HepG2 (cell line): ENCODE measurements around the gene SNAP29. TPM values are rescaled to one million over a fixed set of nuclear protein-coding genes. Genes with fewer than 3 reads are reported as not detected.
"Not testable (repeated sequence)": the region's sequence is repeated elsewhere in the genome, so short reads cannot be mapped to it uniquely, and the experiment has no call there.

Experiments
- ATAC-seq: fragments of 200-7000 bp; cut with Tn5 transposase; 3 replicates; pipeline ENCODE4 v1.9.1; 2020; ENCODE audit warnings: mild to moderate bottlenecking, moderate library complexity
- BruUV-seq: library from RNA; stranded (reverse); fragments of 400-500 nt; replicated peaks from 2 replicates; lab custom pipeline; 2021; lab: Mats Ljungman, UMichigan
- CTCF ChIA-PET: fragments of 300-600 bp; formaldehyde crosslinking; extraction: SDS; loops from one replicate; lab custom pipeline; 2021; ENCODE audit warnings: low total read pairs, inconsistent platforms, low intra/inter-chr PET ratio; lab: Yijun Ruan, JAX
- POLR2A ChIA-PET: fragments of 350-600 bp; sonication (Branson Sonifier 250); formaldehyde crosslinking; loops from one replicate; lab custom pipeline; 2020; ENCODE audit warnings: antibody characterized with exemption, inconsistent platforms; lab: Yijun Ruan, JAX
- DNase-seq: peaks from one replicate; pipeline ENCODE4 v3.0.0-alpha.2; 2015; ENCODE audit warnings: low spot score
- FAIRE-seq: peaks from 3 replicates; lab custom pipeline; 2011; peaks lifted over from hg19 to GRCh38; lab: Jason Lieb, UNC
- H2AFZ ChIP-seq: one replicate; pipeline ENCODE4 v1.6.1; 2011; ENCODE audit warnings: low read length, inconsistent platforms
- H3K27ac ChIP-seq: fragments of 300-600 bp; 3 replicates; pipeline ENCODE4 v1.8.0; 2011; ENCODE audit warnings: mixed run types, mild to moderate bottlenecking, mixed read lengths, low read length, inconsistent platforms; ENCODE audit not compliant: insufficient read depth; ENCODE audit errors: extremely low read length
- H3K27me3 ChIP-seq, 2 experiments: fragments of 200-600 bp in 1 of 2; 2 replicates in 1 of 2; 3 replicates in 1 of 2; pipeline versions ENCODE4 v1.6.0 to v1.8.0; 2011; ENCODE audit warnings: low read length in 2 of 2, mild to moderate bottlenecking in 2 of 2, moderate library complexity in 2 of 2, inconsistent platforms in 1 of 2; ENCODE audit not compliant: insufficient read depth in 2 of 2, control insufficient read depth in 1 of 2
- H3K36me3 ChIP-seq, 2 experiments: fragments of 200-600 bp in 1 of 2; replicated peaks in 1 of 2; 2 replicates in 1 of 2; 3 replicates in 1 of 2; pipeline versions ENCODE4 v1.5.1 to v1.8.0; 2011; ENCODE audit warnings: low read length in 2 of 2, inconsistent platforms in 1 of 2; ENCODE audit not compliant: insufficient read depth in 2 of 2, control insufficient read depth in 1 of 2
- H3K4me1 ChIP-seq: 2 replicates; pipeline ENCODE4 v1.5.1; 2012; ENCODE audit warnings: low read length, inconsistent platforms; ENCODE audit not compliant: insufficient read depth
- H3K4me2 ChIP-seq: 2 replicates; pipeline ENCODE4 v1.6.0; 2011; ENCODE audit warnings: low read depth, low read length, inconsistent platforms
- H3K4me3 ChIP-seq, 3 experiments: fragments of 200-600 bp in 1 of 3; sonication (generic), shearing (Covaris generic) in 1 of 3; replicated peaks in 1 of 3; 2 replicates each; pipeline ENCODE4 v1.5.1; 2011 to 2016; ENCODE audit warnings: low read length in 3 of 3, inconsistent platforms in 2 of 3, low read depth in 2 of 3, mild to moderate bottlenecking in 2 of 3, control low read depth in 1 of 3, mixed read lengths in 1 of 3; ENCODE audit not compliant: insufficient read depth in 1 of 3
- H3K79me2 ChIP-seq: one replicate; pipeline ENCODE4 v1.6.1; 2011; ENCODE audit warnings: low read length, inconsistent platforms; ENCODE audit not compliant: insufficient read depth
- H3K9ac ChIP-seq: 2 replicates; pipeline ENCODE4 v1.6.0; 2011; ENCODE audit warnings: mild to moderate bottlenecking, low read depth, low read length, inconsistent platforms; ENCODE audit not compliant: insufficient read depth
- H3K9me3 ChIP-seq: 2 replicates; pipeline ENCODE4 v1.5.1; 2012; ENCODE audit warnings: mild to moderate bottlenecking, low read length
- H4K20me1 ChIP-seq: 2 replicates; pipeline ENCODE4 v1.6.0; 2011; ENCODE audit warnings: inconsistent platforms, mild to moderate bottlenecking, low read length, moderate library complexity; ENCODE audit not compliant: insufficient read depth
- ELF1 ChIP-seq: sonication (generic); formaldehyde crosslinking; IDR thresholded peaks from 2 replicates; pipeline ENCODE4 v1.4.0; 2020; ENCODE audit warnings: missing genetic modification reagents
- FOXO1 ChIP-seq: sonication (generic); formaldehyde crosslinking; IDR thresholded peaks from 2 replicates; pipeline ENCODE4 v1.4.0; 2020; ENCODE audit warnings: missing genetic modification reagents
- HNRNPLL ChIP-seq: fragments of 200-400 bp; formaldehyde crosslinking; IDR thresholded peaks from 2 replicates; pipeline ENCODE4 v1.6.1; 2017; ENCODE audit warnings: mild to moderate bottlenecking, low read depth, low read length; ENCODE audit not compliant: poor library complexity, severe bottlenecking
- NR2F1 ChIP-seq, 2 experiments: fragments of 450-650 bp in 1 of 2; formaldehyde crosslinking in 1 of 2; IDR thresholded peaks; 2 replicates each; pipeline versions ENCODE4 v1.5.0 to v1.6.1; 2016 to 2020; ENCODE audit warnings: mild to moderate bottlenecking in 1 of 2, missing compliant biosample characterization in 1 of 2, missing genetic modification reagents in 1 of 2, moderate library complexity in 1 of 2
- PHF21A ChIP-seq: sonication (generic); formaldehyde crosslinking; IDR thresholded peaks from 2 replicates; pipeline ENCODE4 v1.5.0; 2020; ENCODE audit warnings: mild to moderate bottlenecking, missing genetic modification reagents
- SKI ChIP-seq: fragments of 450-650 bp; IDR thresholded peaks from one replicate; pipeline ENCODE4 v1.6.1; 2018; ENCODE audit warnings: mild to moderate bottlenecking; ENCODE audit not compliant: partially characterized antibody
- SP4 ChIP-seq: sonication (generic); formaldehyde crosslinking; IDR thresholded peaks from 2 replicates; pipeline ENCODE4 v1.8.1; 2023; ENCODE audit warnings: mild to moderate bottlenecking, missing genetic modification reagents
- TFAP4 ChIP-seq: sonication (generic); IDR thresholded peaks from 2 replicates; pipeline ENCODE4 v1.6.1; 2016; ENCODE audit warnings: low read depth, borderline replicate concordance
- TGIF2 ChIP-seq: IDR thresholded peaks from 2 replicates; pipeline ENCODE4 v1.6.1; 2016; ENCODE audit warnings: control low read depth, missing compliant biosample characterization
- ZKSCAN8 ChIP-seq: IDR thresholded peaks from 2 replicates; pipeline ENCODE4 v1.6.1; 2016; ENCODE audit warnings: borderline replicate concordance, missing genetic modification reagents, missing compliant biosample characterization
- ZNF10 ChIP-seq: sonication (generic); formaldehyde crosslinking; IDR thresholded peaks from 2 replicates; pipeline ENCODE4 v1.4.0; 2020; ENCODE audit warnings: mild to moderate bottlenecking, low read depth, missing genetic modification reagents, borderline replicate concordance
- ZNF124 ChIP-seq: sonication (generic); formaldehyde crosslinking; IDR thresholded peaks from 2 replicates; pipeline ENCODE4 v1.4.0; 2020; ENCODE audit warnings: missing genetic modification reagents
- ZNF143 ChIP-seq: sonication (generic); formaldehyde crosslinking; IDR thresholded peaks from 2 replicates; pipeline ENCODE4 v1.4.0; 2020; ENCODE audit warnings: missing genetic modification reagents
- ZNF292 ChIP-seq: sonication (generic); formaldehyde crosslinking; IDR thresholded peaks from 2 replicates; pipeline ENCODE4 v1.8.1; 2022; ENCODE audit warnings: mild to moderate bottlenecking, low read depth, missing genetic modification reagents, borderline replicate concordance
- ZNF33B ChIP-seq: sonication (generic); formaldehyde crosslinking; IDR thresholded peaks from 2 replicates; pipeline ENCODE4 v1.5.1; 2020; ENCODE audit warnings: mild to moderate bottlenecking, missing genetic modification reagents
- ZNF652 ChIP-seq: IDR thresholded peaks from 2 replicates; pipeline ENCODE4 v1.6.1; 2016; ENCODE audit warnings: low read depth, borderline replicate concordance
- WGBS: methylation state at CpG from one replicate; pipeline ENCODE4 v1.1.6; 2017; ENCODE audit warnings: low lambda C conversion rate; 5-methylcytosine and 5-hydroxymethylcytosine counted together
- in situ Hi-C: cut with HindIII; loops from 2 replicates; pipeline ENCODE4 v1.10.0; 2017; ENCODE audit warnings: low pct_unique_long_range_greater_than_20kb; ENCODE audit not compliant: extremely low pct_ligation_motif_present
- intact Hi-C: fragments of 100-400 bp; cut with micrococcal nuclease; formaldehyde crosslinking; loops from one replicate; pipeline ENCODE4 v1.10.0; 2022; ENCODE audit not compliant: unreplicated experiment
- polyA plus RNA-seq, 8 experiments: library from polyadenylated mRNA; depleted of rRNA in 3 of 8; stranded (reverse) in 7 of 8; unstranded in 1 of 8; fragments of >200 nt; fragmentation: Illumina TruSeq in 4 of 8; extraction: Trizol in 4 of 8; gene quantifications; 2 replicates each; pipeline versions ENCODE4 v1.2.1 to v1.2.3, GENCODE V29; 2011 to 2016; ENCODE audit warnings: low read depth in 4 of 8, missing spikeins in 1 of 8, mixed read lengths in 1 of 8; ENCODE audit not compliant: insufficient read depth in 1 of 8
- total RNA-seq, 5 experiments: library from RNA; depleted of rRNA; stranded (reverse); fragments of >200 nt; fragmentation: Illumina TruSeq; extraction: Trizol; gene quantifications; 2 replicates each; pipeline ENCODE4 v1.2.3, GENCODE V29; 2016; ENCODE audit warnings: low read depth in 1 of 5

Gene SNAP29
- total and polyA plus RNA-seq, 2 of the 13 experiments (the other 11 are each of a cell fraction or from before 2014, with no cell fraction given): 12.3 to 30.7 TPM

GRCh38 chr22:20819471-20819870 lies 39.3 kb upstream of the SNAP29 start:
- no TSS peak for BruUV-seq
- H3K4me2 ChIP-seq: no peak overlapping the region
- no peak for ATAC-seq

GRCh38 chr22:20821717-20822239 lies 37.0 kb upstream of the SNAP29 start:
- H3K27ac ChIP-seq, H3K79me2 ChIP-seq, ATAC-seq, CTCF ChIA-PET, H3K9ac ChIP-seq, FAIRE-seq, in situ Hi-C loops, H3K4me2 ChIP-seq, H3K9me3 ChIP-seq, H3K4me3 ChIP-seq, H3K27me3 ChIP-seq, POLR2A ChIA-PET, DNase-seq, BruUV-seq, H4K20me1 ChIP-seq, intact Hi-C loops, H2AFZ ChIP-seq: not testable (repeated sequence)
- 98% methylated on average over 8 of the region's 8 CpGs for WGBS
- Histone ChIP-seq H3K36me3 (peaks cover 4 to 43% of the 10 kb centered on the region in 2 experiments), H3K4me1 (peaks cover 17% of the 10 kb centered on the region)

More at GRCh38 chr22:20819471-20819870, 39.3 kb upstream of the SNAP29 start:
- TF ChIP-seq ZNF143 (CRISPR knock-in tag): no peak
- no peak for TF ChIP-seq NR2F1 (CRISPR knock-in tag; IDR thresholded peaks at IDR 0.05)
- TF ChIP-seq ZNF292 (CRISPR knock-in tag): no peak
- no peak for TF ChIP-seq ELF1 (CRISPR knock-in tag)
- TF ChIP-seq HNRNPLL: no peak
- TF ChIP-seq ZKSCAN8: no peak
- no peak for TF ChIP-seq TFAP4
- no peak for TF ChIP-seq SKI
- no peak for TF ChIP-seq ZNF652 (CRISPR knock-in tag)
- no peak for TF ChIP-seq FOXO1
- TF ChIP-seq SP4 (CRISPR knock-in tag): no peak
- TF ChIP-seq ZNF33B (CRISPR knock-in tag): no peak
- TF ChIP-seq TGIF2: no peak
- no peak for TF ChIP-seq ZNF10 (CRISPR knock-in tag)
- TF ChIP-seq PHF21A (CRISPR knock-in tag): no peak
- TF ChIP-seq ZNF124 (CRISPR knock-in tag): no peak
- H3K9me3 ChIP-seq: no peaks in the 10 kb centered on the region
- H3K27me3 ChIP-seq: no peaks in the 10 kb centered on the region
- DNase-seq (no peak), FAIRE-seq (no peak)
- H3K27ac ChIP-seq: no peak overlapping the region
- no peaks in the 10 kb centered on the region for H3K79me2 ChIP-seq
- no peaks in the 10 kb centered on the region for H3K4me1 ChIP-seq
- no peaks in the 10 kb centered on the region for H4K20me1 ChIP-seq
- ChIA-PET CTCF (no interaction called here), POLR2A (no interaction called here)
- in situ Hi-C loops: loop anchor here (10.0 kb wide), 1 partner anchor 55 kb away; no protein-coding TSS in a partner anchor
- H3K36me3 ChIP-seq: peaks cover 7 to 57% of the 10 kb centered on the region in 2 experiments
- no peak overlapping the region for H2AFZ ChIP-seq
- no peak overlapping the region for H3K4me3 ChIP-seq
- 97% methylated on average over 9 of the region's 9 CpGs for WGBS
- H3K9ac ChIP-seq: no peak overlapping the region
- intact Hi-C loops: no loop called here
